Left hindlimb (tissue), 1 donor: Measurements from ENCODE around the gene CYRIA.

Source experiments
- DNase-seq: peaks from one replicate; pipeline ENCODE4 v3.0.0-alpha.2; 2018

Gene CYRIA

GRCh38 chr2:16626997-16627605 is 38.5 kb downstream of the CYRIA start:
- no peak for DNase-seq

- DNase-seq: no peak
Measured at GRCh38 chr2:16626497-16626896, 39.1 kb downstream of the CYRIA start.

- DNase-seq: no peak
Measured at GRCh38 chr2:16625759-16626158, 39.9 kb downstream of the CYRIA start.

- DNase-seq: no peak
Measured at GRCh38 chr2:16625201-16625729, 40.4 kb downstream of the CYRIA start.

GRCh38 chr2:16624436-16624780 is 41.2 kb downstream of the CYRIA start:
- DNase-seq: no peak

- no peak for DNase-seq
Measured at GRCh38 chr2:16623564-16624435, 41.8 kb downstream of the CYRIA start.

- DNase-seq: no peak
Measured at GRCh38 chr2:16623031-16623430, 42.6 kb downstream of the CYRIA start.

GRCh38 chr2:16622399-16622968 is 43.1 kb downstream of the CYRIA start:
- DNase-seq: no peak

- no peak for DNase-seq
Measured at GRCh38 chr2:16621316-16621715, 44.3 kb downstream of the CYRIA start.

GRCh38 chr2:16620590-16620989 is 45.0 kb downstream of the CYRIA start:
- no peak for DNase-seq

GRCh38 chr2:16619576-16620245 is 45.9 kb downstream of the CYRIA start:
- no peak for DNase-seq

- no peak for DNase-seq
Measured at GRCh38 chr2:16617282-16618266, 48.1 kb downstream of the CYRIA start.
